Kasumi-1 (cell line): ENCODE data around the gene XIRP1.

ENCODE experiments used
- DNase-seq, 2 experiments: peaks; one replicate each; lab custom pipeline; 2025; lab: John Stamatoyannopoulos, UW

The XIRP1 gene

DNA sequence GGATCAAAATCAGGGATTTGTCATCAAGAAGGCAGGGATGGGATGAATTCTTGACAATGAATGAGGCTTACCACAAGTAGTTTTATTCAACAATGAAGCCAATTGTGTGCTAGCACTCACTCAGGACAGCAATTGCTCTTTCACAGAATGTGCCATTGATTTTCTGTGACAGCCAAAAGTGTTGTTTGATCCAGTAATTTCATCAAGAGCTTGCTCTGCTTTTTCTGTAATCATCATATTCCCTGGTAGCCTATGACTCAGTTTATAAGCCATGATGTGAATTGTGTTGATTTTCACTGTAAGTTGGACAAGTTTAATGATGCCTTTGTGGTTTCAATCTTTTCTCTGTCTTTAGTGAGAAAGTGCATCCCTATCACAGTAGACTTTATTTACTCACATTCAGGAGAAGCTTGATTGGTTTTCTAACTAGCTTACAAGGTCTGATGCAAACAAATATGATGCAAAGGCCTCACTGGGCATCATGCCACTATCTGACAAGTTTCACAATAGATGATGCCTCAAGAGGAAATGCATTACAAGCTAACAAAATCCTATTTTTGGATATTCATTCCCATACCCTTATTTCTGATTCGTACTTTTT, 25.4 kb downstream of the XIRP1 start:
- DNase-seq = no peak

DNA sequence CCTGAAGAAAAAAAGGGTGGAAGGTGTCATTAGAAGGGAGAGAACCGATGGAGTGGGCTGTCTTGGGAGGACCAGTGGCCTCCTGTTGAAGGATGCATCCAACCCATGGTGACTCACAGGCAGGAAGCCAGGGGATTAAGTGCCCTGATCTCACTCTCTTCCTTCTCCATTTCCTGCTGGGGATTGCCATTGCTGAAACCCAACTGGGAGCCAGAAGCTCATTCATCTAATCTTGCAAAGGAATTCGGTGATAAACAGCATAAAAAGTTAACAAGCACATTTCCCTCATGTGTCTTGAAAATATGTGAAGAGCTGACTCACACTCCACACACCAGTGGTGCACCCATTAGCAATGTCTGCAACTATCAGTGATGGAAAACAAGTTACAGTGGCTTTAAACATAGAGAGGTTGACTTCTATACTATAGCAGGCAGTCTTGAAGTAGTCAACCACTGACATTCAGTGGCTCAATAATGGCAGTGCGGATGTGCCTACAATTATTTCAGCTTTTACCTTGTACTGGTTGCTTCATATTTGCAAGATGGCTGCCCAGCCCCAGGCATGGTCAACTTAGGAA, 26.2 kb downstream of the XIRP1 start:
- no peak for DNase-seq

DNA sequence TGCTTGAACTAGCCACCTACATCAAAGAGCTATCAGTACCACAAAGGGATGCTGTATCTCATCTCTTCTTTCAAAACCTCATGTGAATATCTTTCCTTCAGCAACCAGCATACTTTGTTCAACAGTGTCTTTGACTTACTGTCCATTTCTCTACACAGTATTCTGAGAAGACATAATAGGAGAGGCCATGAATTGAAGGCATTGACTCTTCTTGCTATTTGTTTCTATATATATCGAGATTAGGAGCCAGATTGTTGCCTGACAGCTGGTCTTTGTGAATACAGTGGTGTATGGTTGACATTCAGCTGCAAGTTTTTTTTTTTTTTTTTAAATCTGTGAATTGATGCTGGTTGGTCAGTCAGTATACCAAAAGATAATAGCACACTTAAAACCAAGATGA, 26.9 kb downstream of the XIRP1 start:
- DNase-seq = no peak

DNA sequence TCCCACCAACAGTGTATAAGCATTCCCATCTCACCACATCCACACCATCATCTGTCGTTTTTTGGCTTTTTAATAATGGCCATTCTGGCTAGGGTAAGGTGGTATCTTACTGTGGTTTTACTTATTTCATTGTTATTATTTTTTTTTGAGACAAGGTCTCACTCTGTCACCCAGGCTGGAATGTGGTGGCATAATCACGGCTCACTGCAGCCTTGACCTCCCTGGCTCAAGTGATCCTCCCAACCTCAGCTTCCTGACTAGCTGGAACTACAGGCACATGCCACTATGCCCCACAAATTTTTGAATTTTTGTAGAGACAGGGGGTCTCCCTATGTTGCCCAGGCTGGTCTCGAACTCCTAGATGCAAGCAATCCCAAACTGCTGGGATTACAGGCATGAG, 28.0 kb downstream of the XIRP1 start:
- DNase-seq = no peak

DNA sequence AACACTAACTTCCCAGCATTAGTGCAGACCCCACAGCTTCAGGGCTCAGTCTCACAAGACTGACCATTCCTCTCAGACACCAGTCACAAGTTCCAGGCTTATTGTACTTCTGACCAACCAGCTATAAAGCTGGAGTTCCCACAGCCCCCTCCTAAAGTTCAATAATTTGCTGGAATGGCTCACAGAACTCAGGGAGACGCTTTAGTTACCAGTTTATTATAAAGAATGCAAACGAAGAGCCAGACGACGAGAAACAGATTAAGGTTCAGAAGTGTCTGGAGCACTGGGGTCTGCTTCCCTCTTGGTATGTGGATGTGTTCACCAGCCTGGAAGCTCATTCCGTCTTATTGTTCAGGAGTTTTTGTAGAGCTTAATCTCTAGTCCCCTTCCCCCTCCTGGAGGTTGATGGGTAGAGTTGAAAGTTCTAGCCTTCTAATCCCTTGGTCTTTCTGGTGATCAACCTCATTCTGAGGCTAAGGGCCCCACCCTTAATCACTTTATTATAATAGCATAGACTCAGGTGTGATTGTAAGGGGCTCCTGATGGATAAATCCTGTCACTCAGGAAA, 34.2 kb downstream of the XIRP1 start:
- no peak for DNase-seq

DNA sequence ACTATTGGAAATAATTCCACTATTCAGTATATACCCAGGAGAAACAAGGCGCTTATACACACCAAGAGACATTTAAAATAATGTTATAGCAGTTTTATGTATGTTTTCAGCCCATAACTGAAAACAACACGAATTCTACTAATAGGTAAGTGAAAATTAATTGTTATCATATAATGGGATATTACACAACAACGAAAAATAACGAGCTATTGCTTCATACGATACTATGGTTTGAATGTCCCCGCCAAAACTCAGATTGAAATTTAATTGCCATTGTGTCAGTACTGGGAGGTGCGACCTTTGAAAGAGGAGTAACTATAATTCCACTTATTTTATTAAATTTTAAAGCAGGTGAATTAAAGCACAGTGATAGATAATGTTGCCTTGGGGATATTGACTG, 35.0 kb downstream of the XIRP1 start:
- DNase-seq = no peak

DNA sequence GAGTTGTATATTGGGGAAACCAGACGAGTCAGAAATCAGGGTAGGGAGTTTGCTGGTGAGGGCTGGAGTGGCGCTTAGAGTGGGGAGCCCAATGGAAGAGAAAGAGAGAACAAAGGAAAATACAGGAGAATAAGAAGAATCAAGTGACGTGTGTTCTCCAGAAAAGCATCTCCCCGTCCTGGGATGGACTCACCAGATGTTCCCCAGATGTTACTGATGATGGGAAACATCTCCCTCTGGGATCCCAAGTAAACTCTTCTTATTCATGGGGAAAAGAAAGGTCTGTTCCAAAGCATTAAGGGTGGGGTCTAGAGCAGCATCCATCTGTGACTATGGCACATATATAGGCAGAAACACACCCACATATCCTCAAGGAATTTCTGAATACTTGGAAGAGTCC, 36.0 kb downstream of the XIRP1 start:
- DNase-seq = no peak

DNA sequence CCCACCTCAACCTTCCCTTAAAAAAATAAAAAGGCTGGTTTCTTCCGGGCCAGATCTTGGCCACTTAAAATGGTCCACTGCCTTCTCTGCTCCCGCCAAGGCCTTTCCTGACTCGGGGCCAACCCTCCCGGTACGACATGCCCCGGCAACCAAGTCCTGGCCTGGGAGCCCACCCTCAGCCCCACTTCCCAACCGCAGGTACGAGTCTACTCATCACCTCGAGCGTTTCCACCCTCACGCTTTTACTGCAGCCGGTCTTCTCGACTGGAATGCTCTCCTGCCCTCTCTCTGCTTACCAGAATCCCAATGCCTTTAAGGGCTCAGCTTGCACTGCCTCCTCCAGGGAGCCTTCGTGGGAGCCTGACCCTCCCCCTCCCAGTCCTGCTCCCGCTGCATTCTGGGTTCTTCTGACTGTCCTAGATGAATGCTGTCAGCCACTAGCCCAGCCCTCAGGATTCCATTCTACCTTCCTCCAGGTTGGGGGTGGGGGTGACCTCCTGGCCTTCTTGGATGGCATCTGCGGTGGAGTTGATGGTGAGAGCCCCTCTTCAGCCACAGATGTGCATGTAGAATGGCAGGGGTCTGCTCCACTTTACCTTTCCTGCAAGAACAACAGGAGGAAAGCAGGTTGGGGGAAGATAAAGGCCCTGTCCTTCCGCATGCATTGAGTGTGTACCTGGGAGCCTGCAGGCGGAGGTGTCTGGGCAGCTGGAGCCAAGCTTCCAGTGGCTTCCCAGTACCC, 37.9 kb downstream of the XIRP1 start:
- no peak for DNase-seq

DNA sequence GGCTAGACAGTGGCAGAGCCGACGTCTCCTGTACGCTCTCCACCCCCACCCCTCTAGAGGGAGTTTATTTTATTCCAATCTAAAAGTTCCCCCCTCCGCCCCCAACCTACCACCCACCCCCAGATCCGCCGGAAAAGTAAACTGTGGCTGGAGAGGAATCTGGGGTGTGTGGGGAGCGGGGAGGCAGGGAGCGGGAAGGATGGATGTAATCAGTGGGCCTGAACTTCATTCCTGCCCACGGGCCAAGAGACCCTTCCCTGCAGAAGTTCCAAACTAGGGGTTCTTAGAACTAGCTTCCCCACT, 38.5 kb downstream of the XIRP1 start:
- no peak for DNase-seq

DNA sequence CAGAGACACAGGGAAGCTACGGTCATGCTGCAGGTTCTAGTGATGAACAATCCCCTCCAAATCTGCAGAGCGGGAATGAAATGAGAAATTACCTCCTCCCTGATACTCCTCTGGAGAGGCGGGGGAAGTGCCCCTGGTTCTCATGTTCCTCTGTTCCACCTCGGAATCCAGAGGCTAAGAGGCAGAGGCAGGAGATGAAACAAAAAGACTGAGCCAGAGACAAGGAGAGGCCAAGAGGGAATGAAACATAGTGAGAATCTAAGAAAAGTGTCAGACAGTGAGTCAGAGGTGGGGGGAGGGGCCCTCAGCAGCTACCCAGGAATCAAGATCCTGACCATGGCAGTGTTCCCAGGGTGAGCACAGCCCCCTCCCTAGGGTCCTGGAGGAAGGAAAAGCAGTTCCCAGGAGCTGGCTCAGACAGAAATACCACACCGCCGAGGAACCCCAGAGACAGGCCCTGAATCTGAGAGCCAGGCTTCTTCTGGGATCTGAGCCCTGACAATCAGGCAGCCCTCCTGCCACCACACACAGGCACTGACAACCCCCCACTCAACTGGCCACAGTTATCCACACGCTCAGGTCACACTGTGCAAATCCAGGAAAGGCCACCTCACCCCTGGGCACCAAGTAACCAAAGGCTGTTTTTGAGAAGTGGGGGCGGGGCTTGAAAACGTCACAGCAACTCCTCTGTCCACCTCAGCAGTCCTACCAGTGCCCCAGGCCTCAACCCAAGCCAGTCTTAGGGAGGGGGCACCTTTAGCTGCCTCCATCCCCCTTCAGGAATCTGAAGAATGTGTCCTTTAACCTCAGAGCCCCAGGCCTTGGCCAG, 41.4 kb downstream of the XIRP1 start:
- DNase-seq = peak in 1 of 2 experiments; percentile 31

DNA sequence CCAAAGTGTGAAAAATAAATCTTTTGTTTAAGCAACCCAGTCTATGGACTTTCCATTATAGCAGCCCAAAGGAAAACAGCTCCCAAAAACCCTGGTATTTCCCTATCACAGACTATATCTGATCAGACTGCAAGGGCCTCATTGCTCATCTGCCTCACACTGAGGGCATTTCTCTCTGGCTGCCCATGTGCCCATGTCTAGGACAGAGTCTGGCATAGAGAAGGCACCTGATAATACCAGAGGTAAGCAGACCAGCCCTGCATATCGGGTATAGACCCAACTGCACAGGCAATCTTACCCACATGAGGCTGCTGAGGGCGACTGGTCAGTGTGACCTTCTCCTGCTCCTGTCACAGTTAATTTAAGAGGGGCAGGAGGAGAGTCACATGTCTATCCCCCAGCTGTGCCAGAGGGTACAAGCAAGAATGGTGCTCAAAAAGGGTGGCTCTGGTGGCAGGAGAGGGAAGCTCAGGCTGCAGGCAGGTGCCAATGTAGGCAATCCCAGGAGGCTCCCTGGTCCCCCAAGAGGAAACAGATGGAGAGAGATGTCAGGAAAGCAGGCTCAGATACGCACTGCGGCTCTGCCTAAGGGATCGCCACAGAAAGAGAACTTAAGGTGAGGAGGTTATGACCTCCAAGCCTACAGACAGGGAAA, 42.1 kb downstream of the XIRP1 start:
- peak; percentile 33 to 35 for DNase-seq

DNA sequence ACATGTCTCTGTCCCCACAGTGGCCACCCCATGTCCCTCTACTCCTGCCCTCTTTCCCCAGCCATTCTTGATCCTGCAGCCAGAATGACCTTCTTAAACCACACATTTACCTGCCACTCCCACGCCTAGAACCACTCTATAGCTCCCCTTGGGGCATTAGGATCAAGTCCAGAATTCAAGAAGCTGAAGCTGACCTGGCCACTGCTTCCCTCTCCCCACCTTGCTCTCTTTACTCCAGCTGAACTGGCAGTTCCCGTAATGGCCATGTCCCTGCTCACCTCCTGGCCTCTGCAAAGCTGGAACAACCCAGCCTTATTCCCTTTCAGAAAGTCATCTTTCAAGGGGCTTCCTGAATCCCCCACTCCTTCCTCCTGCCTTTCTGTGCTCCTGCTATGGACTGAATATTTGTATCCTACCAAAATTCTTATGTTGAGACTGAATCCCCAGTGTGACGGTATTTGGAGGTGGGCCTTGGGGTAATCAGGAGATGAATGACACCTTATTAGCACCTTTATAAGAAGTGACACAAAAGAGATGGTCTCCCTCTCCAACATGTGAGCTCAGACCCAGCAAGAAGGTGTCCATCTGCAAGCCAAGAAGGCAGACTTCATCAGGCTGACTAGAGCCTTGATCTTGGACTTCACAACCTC, 42.8 kb downstream of the XIRP1 start:
- DNase-seq = no peak

DNA sequence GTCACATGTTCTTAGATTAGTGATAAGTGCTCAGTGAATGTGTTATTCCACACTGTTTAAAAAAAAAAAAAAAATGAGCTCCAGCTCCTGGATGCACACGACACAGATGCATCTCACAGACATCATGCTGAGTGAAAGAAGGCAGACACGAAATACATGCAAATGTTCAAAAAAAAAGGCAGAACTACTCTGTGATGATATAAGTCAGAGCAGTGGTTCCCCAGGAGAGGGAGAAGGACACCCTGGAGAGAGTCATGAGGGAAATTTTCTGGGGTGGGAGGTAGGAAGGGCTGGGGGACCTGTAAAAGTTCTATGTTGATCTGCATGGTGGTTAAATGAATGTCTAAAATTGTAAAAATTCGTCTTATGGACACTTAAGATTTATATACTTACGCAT, 43.3 kb downstream of the XIRP1 start:
- no peak for DNase-seq

DNA sequence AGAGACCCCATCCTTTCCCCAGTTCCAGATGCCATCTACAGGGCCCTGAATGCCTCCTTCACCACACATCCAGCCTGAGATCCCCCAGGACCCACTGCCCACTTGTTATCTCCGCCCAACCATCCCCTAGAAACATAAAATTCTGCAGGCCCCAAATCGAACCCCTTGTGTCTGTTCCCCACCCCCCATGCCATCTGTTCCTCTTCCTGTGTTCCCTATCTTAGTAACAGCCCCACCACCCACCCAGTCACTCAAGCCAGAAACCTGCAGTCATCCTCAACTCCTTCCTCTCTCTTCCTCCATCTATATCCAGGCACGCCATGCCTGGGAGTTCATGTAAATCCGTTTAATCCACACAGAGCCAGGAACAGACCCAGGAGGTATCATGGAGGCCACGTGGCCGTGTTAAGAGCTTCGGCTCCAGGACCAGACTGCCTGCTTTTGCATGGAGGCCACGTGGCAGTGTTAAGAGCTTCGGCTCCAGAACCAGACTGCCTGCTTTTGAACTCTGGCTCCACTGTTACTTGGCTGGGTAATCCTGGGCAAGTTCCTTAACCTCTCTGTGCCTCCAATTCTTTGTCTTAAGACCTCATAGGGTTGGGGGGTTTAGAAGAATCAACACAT, 43.8 kb downstream of the XIRP1 start:
- DNase-seq = peak; percentile 75 to 81

DNA sequence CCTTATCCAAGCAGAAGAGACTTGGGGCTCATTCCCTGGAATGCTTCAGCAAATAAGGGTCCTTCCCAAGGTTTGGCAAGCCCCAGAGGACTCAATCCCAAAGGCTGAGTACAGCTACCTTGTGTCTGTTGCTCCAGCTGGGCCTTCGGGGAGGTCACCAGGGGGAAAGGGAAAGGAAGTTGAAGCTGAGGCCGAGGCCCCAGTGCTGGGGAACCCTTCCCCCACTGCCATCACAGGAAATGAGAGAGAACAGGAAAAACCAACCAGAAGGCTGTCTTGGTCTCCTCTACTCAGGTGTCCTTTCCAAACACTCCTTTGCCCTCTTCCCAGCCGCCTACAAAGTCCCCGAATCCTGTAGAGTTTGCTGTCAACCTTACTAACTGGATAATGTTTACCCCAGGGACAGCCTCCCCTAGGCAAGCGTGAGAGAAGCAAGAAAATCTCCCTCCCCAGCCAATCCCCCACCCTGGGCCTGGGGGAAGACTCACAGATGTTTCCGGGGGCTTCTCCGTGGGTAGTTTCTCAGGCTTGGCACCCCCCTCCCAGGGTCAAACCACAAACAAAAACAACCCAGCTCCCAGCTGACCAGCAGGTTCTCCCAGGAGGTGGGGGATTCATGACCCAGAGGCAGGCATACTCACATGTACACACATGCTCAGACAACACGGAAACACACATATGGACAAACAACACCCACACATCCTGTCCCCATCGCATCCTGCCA, 44.5 kb downstream of the XIRP1 start:
- peak; percentile 78 to 81 for DNase-seq

DNA sequence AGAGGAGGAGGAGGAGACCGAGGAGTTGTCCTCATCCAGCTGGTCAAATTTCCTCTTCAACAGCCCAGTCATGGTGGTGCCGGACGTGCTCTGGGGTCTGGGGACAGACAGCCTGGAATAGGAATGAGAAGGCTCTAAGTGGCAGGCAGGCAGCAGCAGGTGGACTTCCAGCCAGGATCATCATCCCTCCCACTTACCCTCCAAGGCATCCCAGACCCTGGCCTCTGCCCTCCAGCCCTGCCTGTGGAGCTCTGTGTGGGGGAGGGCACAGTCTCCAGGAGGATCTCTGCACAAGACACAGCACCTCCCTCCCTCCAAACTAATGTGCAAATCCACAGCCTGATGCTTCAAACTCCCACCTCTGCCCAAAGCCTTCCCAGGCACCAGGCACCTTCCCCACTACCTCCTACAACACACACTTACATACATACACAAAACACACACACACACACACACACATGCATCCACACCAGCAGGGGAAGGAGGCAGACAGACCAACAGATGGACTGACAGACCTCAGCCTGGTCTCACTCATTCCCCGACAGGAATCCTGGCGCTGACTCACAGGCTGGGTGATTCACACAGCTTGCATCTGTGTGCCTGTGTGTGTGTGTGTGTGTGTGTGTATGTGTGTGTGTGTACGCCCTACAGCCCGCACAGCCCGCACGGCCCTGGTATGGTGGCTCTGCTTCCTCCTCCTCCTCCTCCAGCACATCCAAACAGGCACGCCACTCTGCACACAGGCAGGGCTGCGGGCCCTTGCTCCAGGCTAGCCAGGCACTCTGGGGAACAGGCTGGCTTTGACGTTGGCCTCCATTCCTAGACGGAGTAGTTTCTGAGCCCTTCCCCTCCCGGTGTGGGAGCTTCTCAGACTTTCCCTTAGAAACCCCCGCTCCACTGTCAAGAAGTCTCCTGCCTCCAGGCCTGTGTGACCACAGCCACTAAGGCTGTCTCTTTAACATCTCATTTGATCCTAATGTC, 45.5 kb downstream of the XIRP1 start:
- peak; percentile 77 to 78 for DNase-seq

DNA sequence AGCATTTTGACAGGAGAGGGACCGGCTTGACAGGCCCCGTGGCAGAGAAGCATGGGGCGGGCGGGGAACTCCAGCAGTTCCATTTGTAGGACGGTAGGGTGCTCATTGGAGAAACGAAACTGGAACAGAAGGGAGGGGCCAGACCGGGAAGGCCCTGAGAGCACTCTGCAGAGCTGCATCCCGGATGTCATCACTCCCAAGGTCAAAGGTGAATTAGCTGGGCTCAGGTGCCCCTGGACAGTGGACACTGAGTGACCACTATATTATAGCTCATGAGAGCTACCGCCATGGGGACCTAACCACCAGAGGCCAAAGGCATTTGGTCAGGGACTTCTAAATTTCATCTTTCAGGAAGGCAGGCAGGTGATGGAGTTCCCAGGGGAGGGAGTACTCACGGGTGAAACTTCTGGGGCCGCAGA, 46.3 kb downstream of the XIRP1 start:
- DNase-seq = no peak

DNA sequence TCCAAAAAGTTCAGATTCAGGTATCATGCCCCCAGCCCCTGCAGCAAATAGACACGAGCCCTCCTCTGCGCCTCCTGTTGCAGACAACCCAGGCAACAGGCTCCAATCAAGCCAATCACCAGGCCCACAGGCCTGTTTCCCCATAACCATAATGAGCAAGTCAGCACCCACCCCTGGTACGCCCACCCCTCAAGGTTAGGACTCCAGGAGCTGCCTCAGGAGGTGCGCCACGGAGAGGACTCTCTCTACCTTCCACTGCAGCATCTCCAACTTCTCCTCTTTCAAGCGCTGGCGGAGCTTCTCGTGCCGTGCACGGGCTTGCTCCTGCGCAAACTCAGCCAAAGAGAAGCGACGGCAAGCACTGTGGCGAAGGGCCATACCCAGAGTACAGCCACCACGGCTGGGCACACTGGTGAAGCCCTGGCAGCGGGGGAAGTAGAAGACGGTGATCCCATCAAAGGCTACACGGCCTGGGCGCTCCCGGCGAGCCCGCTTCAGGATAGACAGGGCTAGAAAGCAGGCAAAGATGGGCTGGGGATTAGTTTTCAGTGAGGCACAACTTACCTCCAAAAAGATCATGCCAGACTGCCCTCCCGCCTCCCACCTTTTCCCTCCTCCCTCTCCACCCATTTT, 47.5 kb downstream of the XIRP1 start:
- no peak for DNase-seq
